DMS79 (cell line): Measurements from ENCODE around the gene CRTC1.
"Not testable (repeated sequence)": the region's sequence is repeated elsewhere in the genome, so short reads cannot be mapped to it uniquely, and the experiment has no call there.

Experiments
- DNase-seq: peaks from one replicate; lab custom pipeline; 2025; lab: John Stamatoyannopoulos, UW

Gene CRTC1

GRCh38 chr19:18800636-18801035, 117.2 kb downstream of the CRTC1 start:
- DNase-seq, result no peak

- DNase-seq, result no peak
Measured at GRCh38 chr19:18802354-18802753, 118.9 kb downstream of the CRTC1 start.

DNA sequence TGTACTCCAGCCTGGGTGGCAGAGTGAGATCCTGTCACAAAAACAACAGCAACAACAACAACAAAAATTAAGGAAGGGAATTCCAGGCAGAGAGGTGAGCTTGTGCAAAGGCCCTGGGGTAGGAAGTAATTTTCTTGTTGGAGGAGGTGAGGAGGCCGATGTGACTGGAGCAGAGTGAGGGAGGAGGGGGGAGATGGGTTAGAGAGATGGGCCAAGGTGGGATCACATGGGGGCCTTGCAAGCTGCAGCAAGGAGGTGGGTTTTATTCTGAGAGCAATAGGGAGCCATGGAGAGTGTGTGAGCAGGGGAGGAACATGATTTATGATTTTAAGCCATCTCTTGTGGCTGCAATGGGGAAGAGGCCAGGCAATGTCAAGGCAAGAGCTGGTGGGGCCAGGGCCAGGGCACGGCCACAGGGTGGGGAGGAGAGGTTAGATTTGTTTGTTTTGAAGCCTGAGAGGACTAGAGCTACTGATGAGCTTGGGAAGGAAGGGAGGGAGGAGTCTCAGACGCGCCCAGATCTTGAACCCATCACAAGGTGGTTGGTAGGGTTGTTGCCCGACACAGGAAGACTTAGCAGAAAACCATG, 120.2 kb downstream of the CRTC1 start:
- DNase-seq, result no peak

- DNase-seq, result no peak
Measured at GRCh38 chr19:18804139-18804601, 120.7 kb downstream of the CRTC1 start.

GRCh38 chr19:18804643-18805042, 121.2 kb downstream of the CRTC1 start:
- DNase-seq, result no peak

DNA sequence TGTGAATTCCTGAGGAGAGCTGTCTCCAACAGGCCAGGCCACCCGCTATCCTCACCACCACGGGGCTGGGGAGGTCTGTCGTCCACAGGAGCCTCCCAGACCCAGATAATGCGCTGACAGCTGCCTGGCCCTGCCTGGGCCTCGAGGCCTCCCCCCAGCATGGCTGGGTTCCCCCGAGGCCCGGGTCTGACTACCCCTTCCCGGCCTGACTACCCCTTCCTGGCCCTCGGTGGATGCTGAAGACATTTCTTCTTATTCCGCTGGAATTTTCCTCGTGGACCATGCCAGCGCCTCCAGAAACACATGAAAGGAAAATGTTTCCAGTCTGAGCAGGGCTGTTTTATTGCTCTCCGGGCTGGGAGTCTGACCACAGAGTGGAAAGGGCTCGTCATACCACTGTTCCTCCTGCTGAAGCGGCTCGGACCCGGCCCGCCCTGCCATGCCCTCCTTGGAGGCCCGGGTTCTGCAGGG, 124.4 kb downstream of the CRTC1 start:
- no peak for DNase-seq

GRCh38 chr19:18809149-18809868, 125.8 kb downstream of the CRTC1 start:
- no peak for DNase-seq

- DNase-seq, result not testable (repeated sequence)
Measured at GRCh38 chr19:18811638-18812037, 128.2 kb downstream of the CRTC1 start.

- no peak for DNase-seq
Measured at GRCh38 chr19:18814063-18814462, 130.6 kb downstream of the CRTC1 start.

- no peak for DNase-seq
Measured at GRCh38 chr19:18815673-18816072, 132.2 kb downstream of the CRTC1 start.

GRCh38 chr19:18816645-18817044, 133.2 kb downstream of the CRTC1 start:
- DNase-seq, result not testable (repeated sequence)

DNA sequence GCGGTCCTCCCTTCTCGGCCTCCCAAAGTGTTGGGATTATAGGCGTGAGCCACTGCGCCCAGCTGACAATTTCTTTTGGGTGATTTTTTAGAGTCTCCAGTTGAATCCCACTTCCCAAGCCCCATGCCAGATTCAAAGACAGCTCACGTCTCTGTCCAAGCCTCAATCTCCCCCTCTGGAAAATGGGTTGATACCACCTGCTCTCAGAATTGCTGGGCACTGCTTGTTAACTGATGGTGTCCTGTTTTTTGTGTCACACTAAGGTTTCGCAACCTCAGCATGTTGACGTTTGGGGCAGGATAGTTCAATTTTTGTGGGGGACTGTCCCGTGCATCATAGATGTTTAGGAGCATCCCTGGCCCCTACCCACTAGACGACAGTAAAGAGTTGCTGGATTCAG, 134.1 kb downstream of the CRTC1 start:
- no peak for DNase-seq

DNA sequence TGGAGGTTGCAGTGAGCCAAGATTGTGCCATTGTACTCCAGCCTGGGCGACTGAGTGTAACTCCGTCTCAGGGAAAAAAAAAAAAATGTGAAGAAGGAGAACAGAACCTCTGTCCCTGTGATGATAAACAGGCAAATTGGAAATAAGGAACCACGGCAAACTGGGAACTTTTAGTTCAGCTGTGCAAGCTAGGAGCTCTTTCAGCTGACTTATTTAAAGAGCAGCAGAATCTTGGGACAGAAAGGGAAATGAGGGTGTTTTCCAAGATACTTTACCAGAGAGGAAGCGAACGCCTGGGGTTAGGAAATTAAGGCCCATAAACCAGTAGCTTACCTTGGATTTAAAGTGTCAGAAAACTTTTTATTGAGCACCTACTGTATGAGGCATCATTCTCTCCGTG, 145.3 kb downstream of the CRTC1 start:
- DNase-seq, result no peak

DNA sequence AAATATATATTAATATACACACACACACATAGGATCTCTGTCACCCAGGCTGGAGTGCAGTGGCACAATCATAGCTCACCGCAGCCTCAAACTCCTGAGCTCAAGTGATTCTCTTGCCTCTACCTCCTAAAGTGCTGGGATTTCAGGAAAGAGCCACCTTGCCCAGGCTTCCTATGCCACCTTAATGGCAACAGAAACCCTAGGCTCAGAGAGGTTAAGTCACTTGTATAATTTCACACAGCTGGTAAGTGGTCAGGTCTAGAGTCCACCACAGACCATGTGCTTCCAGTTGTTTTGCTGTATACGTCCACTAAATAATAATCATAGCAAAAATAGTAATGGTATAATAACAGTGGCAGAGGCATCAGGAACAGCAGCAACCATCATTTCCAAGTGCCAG, 147.0 kb downstream of the CRTC1 start:
- DNase-seq, result no peak

- DNase-seq, result peak; percentile 66
Measured at GRCh38 chr19:18831524-18832305, 148.2 kb downstream of the CRTC1 start, which contains the start of gene UPF1. TSS of gene UPF1 (plus strand) at chr19:18831959. CDS start at chr19:18832210, 251 bp downstream.
